SK-N-SH (cell line): ENCODE results near the gene MYO9B. TPM values are rescaled to one million over a fixed set of nuclear protein-coding genes. Genes with fewer than 3 reads are reported as not detected.

Source experiments
- CTCF ChIA-PET: fragments of 300-600, 350-600 bp; formaldehyde crosslinking; extraction: SDS; loops from one replicate; lab custom pipeline; 2021; lab: Yijun Ruan, JAX
- POLR2A ChIA-PET: fragments of 350-600 bp; sonication (Branson Sonifier 250); formaldehyde crosslinking; extraction: SDS; loops from one replicate; lab custom pipeline; 2020; ENCODE audit warnings: antibody characterized with exemption, inconsistent platforms; lab: Yijun Ruan, JAX
- DNase-seq: peaks from one replicate; pipeline ENCODE4 v3.0.0; 2012
- H2AFZ ChIP-seq: fragments of 200-600 bp; sonication (generic); 2 replicates; pipeline ENCODE4 v1.8.1; 2016; ENCODE audit warnings: antibody characterized with exemption, mild to moderate bottlenecking, low read depth
- H3F3A ChIP-seq: fragments of 200-600 bp; sonication (generic); replicated peaks from 2 replicates; pipeline ENCODE3; 2016; ENCODE audit warnings: antibody characterized with exemption, mild to moderate bottlenecking; ENCODE audit not compliant: insufficient read depth
- H3K27ac ChIP-seq, 2 experiments: fragments of 200-500 bp in 1 of 2; fragments of 200-600 bp in 1 of 2; sonication (Bioruptor generic) in 1 of 2; sonication (generic), shearing (Covaris generic) in 1 of 2; 2 replicates each; pipeline versions ENCODE4 v1.5.1 to v1.6.1; 2014 to 2016; ENCODE audit warnings: low read depth in 2 of 2, inconsistent platforms in 1 of 2, low read length in 1 of 2, mild to moderate bottlenecking in 1 of 2, mixed read lengths in 1 of 2
- H3K27me3 ChIP-seq: fragments of 200-600 bp; sonication (generic), shearing (Covaris generic); 2 replicates; pipeline ENCODE4 v1.6.1; 2016; ENCODE audit warnings: mixed run types; ENCODE audit not compliant: insufficient read depth
- H3K36me3 ChIP-seq, 2 experiments: fragments of 200-500 bp in 1 of 2; fragments of 200-600 bp in 1 of 2; sonication (Bioruptor generic) in 1 of 2; sonication (generic) in 1 of 2; replicated peaks in 1 of 2; 2 replicates each; pipeline versions ENCODE3 to v1.5.1; 2014 to 2016; ENCODE audit warnings: low read length in 1 of 2, mild to moderate bottlenecking in 1 of 2; ENCODE audit not compliant: insufficient read depth in 2 of 2, control insufficient read depth in 1 of 2
- H3K4me1 ChIP-seq, 2 experiments: fragments of 200-500 bp in 1 of 2; fragments of 200-600 bp in 1 of 2; sonication (Bioruptor generic) in 1 of 2; sonication (generic), shearing (Covaris generic) in 1 of 2; 2 replicates each; pipeline versions ENCODE4 v1.5.1 to v1.6.1; 2014 to 2016; ENCODE audit warnings: low read depth in 1 of 2, low read length in 1 of 2, mixed run types in 1 of 2; ENCODE audit not compliant: insufficient read depth in 2 of 2, control insufficient read depth in 1 of 2
- H3K4me2 ChIP-seq: fragments of 200-600 bp; sonication (generic), shearing (Covaris generic); 2 replicates; pipeline ENCODE4 v1.6.1; 2017; ENCODE audit warnings: mixed run types
- H3K4me3 ChIP-seq, 2 experiments: fragments of 200-500 bp in 1 of 2; fragments of 200-600 bp in 1 of 2; sonication (Bioruptor generic) in 1 of 2; sonication (generic), shearing (Covaris generic) in 1 of 2; 2 replicates each; pipeline versions ENCODE4 v1.5.1 to v1.8.1; 2014 to 2016; ENCODE audit warnings: low read depth in 2 of 2, inconsistent platforms in 1 of 2, low read length in 1 of 2, mild to moderate bottlenecking in 1 of 2, mixed read lengths in 1 of 2, moderate library complexity in 1 of 2
- H3K79me2 ChIP-seq: fragments of 200-600 bp; sonication (generic); 2 replicates; pipeline ENCODE4 v1.8.1; 2017; ENCODE audit warnings: mild to moderate bottlenecking; ENCODE audit not compliant: insufficient read depth
- H3K9ac ChIP-seq: fragments of 200-600 bp; sonication (generic); 2 replicates; pipeline ENCODE4 v1.6.1; 2017; ENCODE audit warnings: mixed run types
- H3K9me2 ChIP-seq: fragments of 200-600 bp; sonication (generic); 2 replicates; pipeline ENCODE4 v1.6.1; 2017; ENCODE audit warnings: mixed run types
- H3K9me3 ChIP-seq: fragments of 200-600 bp; sonication (generic); 2 replicates; pipeline ENCODE4 v1.6.1; 2017; ENCODE audit warnings: mixed run types, mild to moderate bottlenecking, moderate library complexity
- H4K20me1 ChIP-seq: fragments of 200-600 bp; sonication (generic); 2 replicates; pipeline ENCODE4 v1.6.1; 2017; ENCODE audit warnings: mild to moderate bottlenecking, mixed run types; ENCODE audit not compliant: insufficient read depth
- CHD2 ChIP-seq: fragments of 150-350 bp; IDR thresholded peaks from 2 replicates; pipeline ENCODE4 v1.6.1; 2018; ENCODE audit warnings: low read length; ENCODE audit not compliant: partially characterized antibody
- CTCF ChIP-seq: fragments of 200-600 bp; sonication (generic); IDR thresholded peaks from 2 replicates; pipeline ENCODE4 v1.6.1; 2017; ENCODE audit warnings: antibody characterized with exemption, mild to moderate bottlenecking, moderate library complexity
- ELF1 ChIP-seq: IDR thresholded peaks from 2 replicates; pipeline ENCODE4 v1.4.0; 2012
- EP300 ChIP-seq, 2 experiments: IDR thresholded peaks; 2 replicates each; pipeline versions ENCODE4 v1.4.0 to v1.6.1; 2012; ENCODE audit warnings: borderline replicate concordance in 1 of 2, low read depth in 1 of 2, low read length in 1 of 2
- FOSL2 ChIP-seq: IDR thresholded peaks from 2 replicates; pipeline ENCODE4 v1.4.0; 2012; ENCODE audit warnings: low read depth, mild to moderate bottlenecking, moderate library complexity, borderline replicate concordance
- FOXJ3 ChIP-seq: sonication (generic); formaldehyde crosslinking; IDR thresholded peaks from 2 replicates; pipeline ENCODE4 v1.5.1; 2020; ENCODE audit warnings: mild to moderate bottlenecking, missing genetic modification reagents
- FOXM1 ChIP-seq: IDR thresholded peaks from 2 replicates; pipeline ENCODE4 v1.4.0; 2012; ENCODE audit warnings: low read depth, mild to moderate bottlenecking
- GABPA ChIP-seq: IDR thresholded peaks from 2 replicates; pipeline ENCODE4 v1.4.0; 2012; ENCODE audit warnings: low read depth, mild to moderate bottlenecking
- GATA2 ChIP-seq: sonication (generic); formaldehyde crosslinking; IDR thresholded peaks from 2 replicates; pipeline ENCODE4 v1.5.0; 2020; ENCODE audit warnings: mild to moderate bottlenecking, missing genetic modification reagents
- IRF3 ChIP-seq: fragments of 150-350 bp; IDR thresholded peaks from 2 replicates; pipeline ENCODE4 v1.6.1; 2016; ENCODE audit warnings: mild to moderate bottlenecking, low read depth, low read length
- JUND ChIP-seq: IDR thresholded peaks from 2 replicates; pipeline ENCODE4 v1.4.0; 2012
- MAX ChIP-seq: IDR thresholded peaks from 2 replicates; pipeline ENCODE4 v1.4.0; 2012; ENCODE audit warnings: low read depth
- MEF2A ChIP-seq: IDR thresholded peaks from 2 replicates; pipeline ENCODE4 v1.4.0; 2012; ENCODE audit warnings: low read depth, borderline replicate concordance
- NFIC ChIP-seq: IDR thresholded peaks from 2 replicates; pipeline ENCODE4 v1.4.0; 2012; ENCODE audit warnings: borderline replicate concordance
- NRF1 ChIP-seq: IDR thresholded peaks from 2 replicates; pipeline ENCODE4 v1.6.1; 2012; ENCODE audit warnings: low read depth, mild to moderate bottlenecking, low read length
- PBX3 ChIP-seq: IDR thresholded peaks from 2 replicates; pipeline ENCODE4; 2012
- POLR2AphosphoS5 ChIP-seq: IDR thresholded peaks from 2 replicates; pipeline ENCODE4 v1.6.1; 2012; ENCODE audit warnings: low read depth, low read length
- RAD21 ChIP-seq: IDR thresholded peaks from 2 replicates; pipeline ENCODE4 v1.6.1; 2012; ENCODE audit warnings: mild to moderate bottlenecking, low read length
- RXRA ChIP-seq: IDR thresholded peaks from 2 replicates; pipeline ENCODE4 v1.4.0; 2012; ENCODE audit warnings: low read depth, mild to moderate bottlenecking, borderline replicate concordance
- SIN3A ChIP-seq: IDR thresholded peaks from 2 replicates; pipeline ENCODE4 v1.6.1; 2012; ENCODE audit warnings: low read depth, mild to moderate bottlenecking, low read length, moderate library complexity, borderline replicate concordance
- SMC3 ChIP-seq: IDR thresholded peaks from 2 replicates; pipeline ENCODE4 v1.6.1; 2012; ENCODE audit warnings: low read depth, low read length, improper control_type of control experiment
- TAF1 ChIP-seq: IDR thresholded peaks from 2 replicates; pipeline ENCODE4 v1.6.1; 2012; ENCODE audit warnings: low read depth, mild to moderate bottlenecking, low read length, moderate library complexity, borderline replicate concordance
- TCF12 ChIP-seq: IDR thresholded peaks from 2 replicates; pipeline ENCODE4 v1.4.0; 2012
- TEAD4 ChIP-seq: IDR thresholded peaks from 2 replicates; pipeline ENCODE4 v1.4.0; 2012; ENCODE audit warnings: mild to moderate bottlenecking, borderline replicate concordance; ENCODE audit not compliant: insufficient read depth
- USF1 ChIP-seq: IDR thresholded peaks from 2 replicates; pipeline ENCODE4 v1.4.0; 2012; ENCODE audit warnings: low read depth, borderline replicate concordance
- ZBTB33 ChIP-seq: IDR thresholded peaks from 2 replicates; pipeline ENCODE4 v1.4.0; 2012; ENCODE audit warnings: low read depth, borderline replicate concordance
- WGBS: methylation state at CpG from one replicate; pipeline ENCODE4 v1.1.6; 2017; ENCODE audit warnings: low lambda C conversion rate; 5-methylcytosine and 5-hydroxymethylcytosine counted together
- polyA plus RNA-seq, 3 experiments: library from polyadenylated mRNA; depleted of rRNA; stranded (reverse); fragments of >200 nt; gene quantifications; 2 replicates each; pipeline ENCODE4 v1.2.3, GENCODE V29; 2012

Gene MYO9B
- polyA plus RNA-seq, 1 of the 3 experiments (the other 2 are of a cell fraction), result 37.6 TPM

- Histone ChIP-seq H3K9me3 (no peaks in the 10 kb centered on the region), H3K9me2 (no peaks in the 10 kb centered on the region), H3K4me1 (peaks cover 21 to 30% of the 10 kb centered on the region in 2 experiments; a peak in 2 of 4 replicates), H2AFZ (no peak overlapping the region), H3K4me2 (peak overlapping the region; percentile 98), H3K27me3 (no peaks in the 10 kb centered on the region), H3K79me2 (peaks cover 88% of the 10 kb centered on the region), H3K36me3 (no peaks in the 10 kb centered on the region), H3K4me3 (peak overlapping the region; percentile 45 to 74), H3F3A (peaks cover 32% of the 10 kb centered on the region), H4K20me1 (peaks cover 54% of the 10 kb centered on the region), H3K9ac (peak overlapping the region; percentile 97), H3K27ac (peak overlapping the region; percentile 89 to 100)
- ChIA-PET POLR2A (no interaction called here), CTCF (interaction anchor here (1.2 kb wide), 1 partner anchor 8 kb away, joined by 3 read pairs; no protein-coding TSS in a partner anchor)
- WGBS, result 13% methylated on average over 19 of the region's 28 CpGs
- peak; percentile 83 for DNase-seq
- TF ChIP-seq USF1 (no peak), TAF1 (peak; percentile 49; the same call in 1 of the 2 replicates), ZBTB33 (no peak), POLR2AphosphoS5 (peak; percentile 49; the same call in 1 of the 2 replicates), JUND (peak; percentile 88), NFIC (0 out of 2 replicates have a peak, but pooled peaks have one; percentile 21), NRF1 (0 out of 2 replicates have a peak, but pooled peaks have one; percentile 7), IRF3 (no peak), FOSL2 (peak; percentile 92), SIN3A (peak; percentile 90; the same call in 1 of the 2 replicates), RXRA (peak; percentile 66; the same call in 1 of the 2 replicates), ELF1 (no peak), TEAD4 (peak; percentile 52; the same call in 1 of the 2 replicates), GATA2 (CRISPR knock-in tag) (peak; percentile 22; the same call in 1 of the 2 replicates), MAX (peak; percentile 55), RAD21 (peak; percentile 55), FOXJ3 (CRISPR knock-in tag) (no peak), CHD2 (peak; percentile 8), CTCF (peak; percentile 72), SMC3 (peak; percentile 49; the same call in 1 of the 2 replicates), EP300 (IDR thresholded peaks at IDR 0.05; ENCODE audit: borderline replicate concordance in 1 of 2, low read depth in 1 of 2, low read length in 1 of 2) (no peak), TCF12 (peak; percentile 60), PBX3 (peak; percentile 66), FOXM1 (no peak), MEF2A (0 out of 2 replicates have a peak, but pooled peaks have one; percentile 10), GABPA (no peak)
Measured at GRCh38 chr19:17079710-17080439, 4.3 kb downstream of the MYO9B start.
